Measurements from ENCODE around the gene SLC35D2.
"Not testable (repeated sequence)": the region's sequence is repeated elsewhere in the genome, so short reads cannot be mapped to it uniquely, and the experiment has no call there.

The SLC35D2 gene

GRCh38 chr9:96360976-96361375 is 22.5 kb downstream of the SLC35D2 start:
- H3K27ac ChIP-seq (ENCODE audit: insufficient read depth, low read depth, low read length, poor library complexity, severe bottlenecking) = no peak overlapping the region
- H3K4me1 ChIP-seq (ENCODE audit: control insufficient read depth, insufficient read depth, low read length) = no peaks in the 10 kb centered on the region
- WGBS, 2 experiments = 95 to 98% methylated on average over 2 of the region's 2 CpGs
- H3K4me3 ChIP-seq (ENCODE audit: insufficient read depth, low read depth, low read length) = no peak overlapping the region
- H3K27me3 ChIP-seq (ENCODE audit: control insufficient read depth, insufficient read depth, low read length, poor library complexity, severe bottlenecking) = no peaks in the 10 kb centered on the region
- peaks cover 3% of the 10 kb centered on the region for H3K36me3 ChIP-seq (ENCODE audit: control insufficient read depth, insufficient read depth, low read length)
- H3K9me3 ChIP-seq (ENCODE audit: control insufficient read depth, low read length) = no peaks in the 10 kb centered on the region

GRCh38 chr9:96360523-96360922 is 23.0 kb downstream of the SLC35D2 start:
- H3K4me3 ChIP-seq (ENCODE audit: insufficient read depth, low read depth, low read length); H3K4me1 ChIP-seq (ENCODE audit: control insufficient read depth, insufficient read depth, low read length); H3K27ac ChIP-seq (ENCODE audit: insufficient read depth, low read depth, low read length, poor library complexity, severe bottlenecking); H3K9me3 ChIP-seq (ENCODE audit: control insufficient read depth, low read length); H3K36me3 ChIP-seq (ENCODE audit: control insufficient read depth, insufficient read depth, low read length); H3K27me3 ChIP-seq (ENCODE audit: control insufficient read depth, insufficient read depth, low read length, poor library complexity, severe bottlenecking): not testable (repeated sequence)
- WGBS, 2 experiments = 94 to 98% methylated on average over 4 to 5 of the region's 6 CpGs

- no peaks in the 10 kb centered on the region for H3K4me1 ChIP-seq (ENCODE audit: control insufficient read depth, insufficient read depth, low read length)
- no peak overlapping the region for H3K4me3 ChIP-seq (ENCODE audit: insufficient read depth, low read depth, low read length)
- no peaks in the 10 kb centered on the region for H3K9me3 ChIP-seq (ENCODE audit: control insufficient read depth, low read length)
- no peaks in the 10 kb centered on the region for H3K27me3 ChIP-seq (ENCODE audit: control insufficient read depth, insufficient read depth, low read length, poor library complexity, severe bottlenecking)
- no peaks in the 10 kb centered on the region for H3K36me3 ChIP-seq (ENCODE audit: control insufficient read depth, insufficient read depth, low read length)
- no peak overlapping the region for H3K27ac ChIP-seq (ENCODE audit: insufficient read depth, low read depth, low read length, poor library complexity, severe bottlenecking)
- 90% methylated on average over 1 of the region's 1 CpG; no CpG with 5 or more reads in 1 of the 2 experiments for WGBS, 2 experiments
These were observed 32.6 kb downstream of the SLC35D2 start for GRCh38 chr9:96350866-96351265.

- Histone ChIP-seq H3K9me3 (ENCODE audit: control insufficient read depth, low read length) (no peaks in the 10 kb centered on the region), H3K27me3 (ENCODE audit: control insufficient read depth, insufficient read depth, low read length, poor library complexity, severe bottlenecking) (no peaks in the 10 kb centered on the region), H3K36me3 (ENCODE audit: control insufficient read depth, insufficient read depth, low read length) (no peaks in the 10 kb centered on the region), H3K27ac (ENCODE audit: insufficient read depth, low read depth, low read length, poor library complexity, severe bottlenecking) (no peak overlapping the region), H3K4me3 (ENCODE audit: insufficient read depth, low read depth, low read length) (no peak overlapping the region), H3K4me1 (ENCODE audit: control insufficient read depth, insufficient read depth, low read length) (peaks cover 7% of the 10 kb centered on the region)
- 97 to 99% methylated on average over 5 of the region's 5 CpGs for WGBS, 2 experiments
These were observed 35.2 kb downstream of the SLC35D2 start for GRCh38 chr9:96348261-96348660.

GRCh38 chr9:96345551-96345950 is 38.0 kb downstream of the SLC35D2 start:
- Histone ChIP-seq H3K27me3 (ENCODE audit: control insufficient read depth, insufficient read depth, low read length, poor library complexity, severe bottlenecking) (no peaks in the 10 kb centered on the region), H3K9me3 (ENCODE audit: control insufficient read depth, low read length) (no peaks in the 10 kb centered on the region), H3K4me3 (ENCODE audit: insufficient read depth, low read depth, low read length) (no peak overlapping the region), H3K4me1 (ENCODE audit: control insufficient read depth, insufficient read depth, low read length) (peaks cover 11% of the 10 kb centered on the region), H3K27ac (ENCODE audit: insufficient read depth, low read depth, low read length, poor library complexity, severe bottlenecking) (peak overlapping the region; percentile 33), H3K36me3 (ENCODE audit: control insufficient read depth, insufficient read depth, low read length) (no peaks in the 10 kb centered on the region)
- WGBS, 2 experiments = 89 to 92% methylated on average over 9 of the region's 9 CpGs

- Histone ChIP-seq H3K4me3 (ENCODE audit: insufficient read depth, low read depth, low read length) (no peak overlapping the region), H3K9me3 (ENCODE audit: control insufficient read depth, low read length) (no peaks in the 10 kb centered on the region), H3K36me3 (ENCODE audit: control insufficient read depth, insufficient read depth, low read length) (no peaks in the 10 kb centered on the region), H3K4me1 (ENCODE audit: control insufficient read depth, insufficient read depth, low read length) (peaks cover 11% of the 10 kb centered on the region), H3K27ac (ENCODE audit: insufficient read depth, low read depth, low read length, poor library complexity, severe bottlenecking) (no peak overlapping the region), H3K27me3 (ENCODE audit: control insufficient read depth, insufficient read depth, low read length, poor library complexity, severe bottlenecking) (no peaks in the 10 kb centered on the region)
- WGBS, 2 experiments = 96 to 100% methylated on average over 1 to 3 of the region's 6 CpGs
These were observed 38.9 kb downstream of the SLC35D2 start for GRCh38 chr9:96344458-96345180.

GRCh38 chr9:96343515-96344360 is 39.8 kb downstream of the SLC35D2 start:
- H3K4me1 ChIP-seq (ENCODE audit: control insufficient read depth, insufficient read depth, low read length) = peaks cover 11% of the 10 kb centered on the region
- no peak overlapping the region for H3K4me3 ChIP-seq (ENCODE audit: insufficient read depth, low read depth, low read length)
- no peaks in the 10 kb centered on the region for H3K36me3 ChIP-seq (ENCODE audit: control insufficient read depth, insufficient read depth, low read length)
- H3K27ac ChIP-seq (ENCODE audit: insufficient read depth, low read depth, low read length, poor library complexity, severe bottlenecking) = peak overlapping the region; percentile 62
- H3K9me3 ChIP-seq (ENCODE audit: control insufficient read depth, low read length) = no peaks in the 10 kb centered on the region
- WGBS, 2 experiments = 59% methylated on average over 3 to 4 of the region's 5 CpGs
- H3K27me3 ChIP-seq (ENCODE audit: control insufficient read depth, insufficient read depth, low read length, poor library complexity, severe bottlenecking) = no peaks in the 10 kb centered on the region

- H3K27ac ChIP-seq (ENCODE audit: insufficient read depth, low read depth, low read length, poor library complexity, severe bottlenecking) = no peak overlapping the region
- H3K27me3 ChIP-seq (ENCODE audit: control insufficient read depth, insufficient read depth, low read length, poor library complexity, severe bottlenecking) = no peaks in the 10 kb centered on the region
- H3K4me1 ChIP-seq (ENCODE audit: control insufficient read depth, insufficient read depth, low read length) = peaks cover 11% of the 10 kb centered on the region
- no peak overlapping the region for H3K4me3 ChIP-seq (ENCODE audit: insufficient read depth, low read depth, low read length)
- whole genome bisulfite sequencing, 2 experiments = 90 to 92% methylated on average over 20 of the region's 20 CpGs
- no peaks in the 10 kb centered on the region for H3K36me3 ChIP-seq (ENCODE audit: control insufficient read depth, insufficient read depth, low read length)
- no peaks in the 10 kb centered on the region for H3K9me3 ChIP-seq (ENCODE audit: control insufficient read depth, low read length)
These were observed 40.8 kb downstream of the SLC35D2 start for GRCh38 chr9:96342571-96343245.

- WGBS, 2 experiments = 94 to 96% methylated on average over 3 of the region's 3 CpGs
- Histone ChIP-seq H3K9me3 (ENCODE audit: control insufficient read depth, low read length) (no peaks in the 10 kb centered on the region), H3K27ac (ENCODE audit: insufficient read depth, low read depth, low read length, poor library complexity, severe bottlenecking) (no peak overlapping the region), H3K4me3 (ENCODE audit: insufficient read depth, low read depth, low read length) (no peak overlapping the region), H3K4me1 (ENCODE audit: control insufficient read depth, insufficient read depth, low read length) (peaks cover 11% of the 10 kb centered on the region), H3K27me3 (ENCODE audit: control insufficient read depth, insufficient read depth, low read length, poor library complexity, severe bottlenecking) (no peaks in the 10 kb centered on the region), H3K36me3 (ENCODE audit: control insufficient read depth, insufficient read depth, low read length) (no peaks in the 10 kb centered on the region)
These were observed 42.8 kb downstream of the SLC35D2 start for GRCh38 chr9:96340707-96341106.

GRCh38 chr9:96338299-96338698 is 45.2 kb downstream of the SLC35D2 start:
- no peaks in the 10 kb centered on the region for H3K27me3 ChIP-seq (ENCODE audit: control insufficient read depth, insufficient read depth, low read length, poor library complexity, severe bottlenecking)
- no peaks in the 10 kb centered on the region for H3K9me3 ChIP-seq (ENCODE audit: control insufficient read depth, low read length)
- peaks cover 5% of the 10 kb centered on the region for H3K4me1 ChIP-seq (ENCODE audit: control insufficient read depth, insufficient read depth, low read length)
- 100% methylated on average over 3 of the region's 3 CpGs; no CpG with 5 or more reads in 1 of the 2 experiments for WGBS, 2 experiments
- H3K4me3 ChIP-seq (ENCODE audit: insufficient read depth, low read depth, low read length) = no peak overlapping the region
- H3K36me3 ChIP-seq (ENCODE audit: control insufficient read depth, insufficient read depth, low read length) = no peaks in the 10 kb centered on the region
- H3K27ac ChIP-seq (ENCODE audit: insufficient read depth, low read depth, low read length, poor library complexity, severe bottlenecking) = no peak overlapping the region

All from ectodermal cell (in vitro differentiated cells).